MM.1S (cell line): Measurements from ENCODE around the gene COLEC11.

ENCODE experiments used
- DNase-seq: peaks from one replicate; pipeline ENCODE4 v3.0.0-alpha.2; 2015
- H2AFZ ChIP-seq: fragments of 300-600 bp; sonication (generic); 2 replicates; pipeline ENCODE4 v1.6.0; 2016; ENCODE audit warnings: antibody characterized with exemption, low read length
- H3F3A ChIP-seq: fragments of 300-600 bp; sonication (generic); 2 replicates; pipeline ENCODE4 v1.6.1; 2016; ENCODE audit warnings: mild to moderate bottlenecking, antibody characterized with exemption, low read length, moderate library complexity, mixed read lengths; ENCODE audit not compliant: insufficient read depth
- H3K27ac ChIP-seq: fragments of 300-600 bp; sonication (generic); 2 replicates; pipeline ENCODE4 v1.5.1; 2016; ENCODE audit warnings: mild to moderate bottlenecking, low read length
- H3K27me3 ChIP-seq: fragments of 300-600 bp; sonication (generic); replicated peaks from 2 replicates; pipeline ENCODE4 v1.6.0; 2016; ENCODE audit warnings: low read length; ENCODE audit not compliant: insufficient read depth
- H3K36me3 ChIP-seq: fragments of 300-600 bp; sonication (generic); replicated peaks from 2 replicates; pipeline ENCODE4 v1.6.1; 2016; ENCODE audit warnings: mild to moderate bottlenecking, low read length, mixed read lengths; ENCODE audit not compliant: insufficient read depth
- H3K4me1 ChIP-seq: fragments of 300-600 bp; sonication (generic); 2 replicates; pipeline ENCODE4 v1.6.1; 2016; ENCODE audit warnings: low read length, mixed read lengths
- H3K4me2 ChIP-seq: fragments of 300-600 bp; sonication (generic); 2 replicates; pipeline ENCODE4 v1.6.0; 2016; ENCODE audit warnings: low read depth, low read length
- H3K4me3 ChIP-seq: fragments of 300-600 bp; sonication (generic); 2 replicates; pipeline ENCODE4 v1.5.1; 2016; ENCODE audit warnings: low read length, mixed read lengths
- H3K79me2 ChIP-seq: fragments of 300-600 bp; sonication (generic); 2 replicates; pipeline ENCODE4 v1.6.1; 2016; ENCODE audit warnings: mixed run types, low read length, mixed read lengths
- H3K9ac ChIP-seq: fragments of 300-600 bp; sonication (generic); 2 replicates; pipeline ENCODE4 v1.6.1; 2016; ENCODE audit warnings: low read length, mixed read lengths
- H3K9me2 ChIP-seq: fragments of 300-600 bp; sonication (generic); replicated peaks from 2 replicates; pipeline ENCODE4 v1.6.1; 2016; ENCODE audit warnings: mild to moderate bottlenecking, low read length, mixed read lengths; ENCODE audit not compliant: insufficient read depth
- H3K9me3 ChIP-seq: fragments of 300-600 bp; sonication (generic); replicated peaks from 2 replicates; pipeline ENCODE4 v1.6.1; 2016; ENCODE audit warnings: mild to moderate bottlenecking, low read length, mixed read lengths; ENCODE audit not compliant: insufficient read depth
- H4K20me1 ChIP-seq: fragments of 300-600 bp; sonication (generic); 2 replicates; pipeline ENCODE4 v1.6.1; 2016; ENCODE audit warnings: mild to moderate bottlenecking, low read length, moderate library complexity, mixed read lengths; ENCODE audit not compliant: insufficient read depth
- EZH2 ChIP-seq: fragments of 300-600 bp; sonication (generic); optimal IDR thresholded peaks from 2 replicates; pipeline ENCODE3; 2017; ENCODE audit warnings: low read depth, mild to moderate bottlenecking, antibody characterized with exemption, low read length, mixed read lengths
- EZH2phosphoT487 ChIP-seq: fragments of 300-600 bp; sonication (generic); IDR thresholded peaks from 2 replicates; pipeline ENCODE4 v1.6.1; 2018; ENCODE audit warnings: antibody characterized with exemption, low read length
- TF ChIP-seq, protein P1 (sequence below): fragments of 300-600 bp; sonication (generic); IDR thresholded peaks from 2 replicates; pipeline ENCODE4 v1.5.1; 2016; ENCODE audit warnings: antibody characterized with exemption, low read length, mixed read lengths

COLEC11 gene

DNA sequence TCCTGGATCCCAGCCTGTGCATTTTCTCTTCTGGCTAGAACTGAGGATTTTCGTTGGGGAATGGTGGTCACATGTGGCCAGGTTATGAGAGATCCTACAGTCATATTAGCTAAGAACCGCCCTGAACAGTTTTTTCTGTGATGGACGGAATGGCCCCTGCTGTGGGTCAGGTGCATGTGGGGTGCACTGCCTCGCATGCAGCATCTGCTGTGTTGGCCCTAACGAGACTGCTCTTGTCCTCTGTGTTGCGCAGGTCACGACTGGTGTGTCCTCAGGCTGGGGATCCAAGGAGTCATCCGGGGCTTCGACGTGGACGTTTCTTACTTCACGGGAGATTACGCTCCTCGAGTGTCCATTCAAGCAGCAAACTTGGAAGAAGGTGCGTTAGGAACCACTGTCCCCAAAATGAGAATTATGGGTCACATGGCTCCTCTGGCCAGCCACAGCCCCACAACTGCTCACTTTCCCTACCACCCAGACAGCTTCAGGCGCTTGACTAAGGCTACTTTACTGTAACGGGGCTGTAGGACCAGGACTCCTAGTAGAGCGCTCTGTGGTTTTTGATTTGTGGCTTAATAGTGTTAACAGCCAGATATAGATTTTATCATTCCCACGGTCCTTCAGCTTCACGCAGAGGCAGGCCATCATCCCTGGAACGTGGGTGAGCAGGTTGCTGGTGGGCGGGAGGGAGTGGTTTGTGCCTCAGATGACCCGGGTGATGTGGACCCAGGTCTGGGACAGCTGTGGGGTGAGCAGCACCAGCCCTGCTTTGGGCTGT is 84.9 kb downstream of the COLEC11 start:
- no peaks in the 10 kb centered on the region for H3K27me3 ChIP-seq
- no peaks in the 10 kb centered on the region for H3K4me1 ChIP-seq
- H3K27ac ChIP-seq: no peak overlapping the region
- no peak overlapping the region for H3K9ac ChIP-seq
- H3K36me3 ChIP-seq: no peaks in the 10 kb centered on the region
- no peak for DNase-seq
- H3K9me2 ChIP-seq: no peaks in the 10 kb centered on the region
- no peaks in the 10 kb centered on the region for H3K9me3 ChIP-seq
- no peaks in the 10 kb centered on the region for H3F3A ChIP-seq
- TF ChIP-seq EZH2 (no peak), EZH2phosphoT487 (no peak)
- TF ChIP-seq, protein P1, sequence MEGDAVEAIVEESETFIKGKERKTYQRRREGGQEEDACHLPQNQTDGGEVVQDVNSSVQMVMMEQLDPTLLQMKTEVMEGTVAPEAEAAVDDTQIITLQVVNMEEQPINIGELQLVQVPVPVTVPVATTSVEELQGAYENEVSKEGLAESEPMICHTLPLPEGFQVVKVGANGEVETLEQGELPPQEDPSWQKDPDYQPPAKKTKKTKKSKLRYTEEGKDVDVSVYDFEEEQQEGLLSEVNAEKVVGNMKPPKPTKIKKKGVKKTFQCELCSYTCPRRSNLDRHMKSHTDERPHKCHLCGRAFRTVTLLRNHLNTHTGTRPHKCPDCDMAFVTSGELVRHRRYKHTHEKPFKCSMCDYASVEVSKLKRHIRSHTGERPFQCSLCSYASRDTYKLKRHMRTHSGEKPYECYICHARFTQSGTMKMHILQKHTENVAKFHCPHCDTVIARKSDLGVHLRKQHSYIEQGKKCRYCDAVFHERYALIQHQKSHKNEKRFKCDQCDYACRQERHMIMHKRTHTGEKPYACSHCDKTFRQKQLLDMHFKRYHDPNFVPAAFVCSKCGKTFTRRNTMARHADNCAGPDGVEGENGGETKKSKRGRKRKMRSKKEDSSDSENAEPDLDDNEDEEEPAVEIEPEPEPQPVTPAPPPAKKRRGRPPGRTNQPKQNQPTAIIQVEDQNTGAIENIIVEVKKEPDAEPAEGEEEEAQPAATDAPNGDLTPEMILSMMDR: no peak
- no peak overlapping the region for H3K4me3 ChIP-seq
- H3K79me2 ChIP-seq: no peaks in the 10 kb centered on the region
- H4K20me1 ChIP-seq: no peaks in the 10 kb centered on the region
- H2AFZ ChIP-seq: no peak overlapping the region
- H3K4me2 ChIP-seq: no peak overlapping the region

- no peaks in the 10 kb centered on the region for H3K4me1 ChIP-seq
- H3K9me3 ChIP-seq: no peaks in the 10 kb centered on the region
- H3K4me3 ChIP-seq: no peak overlapping the region
- H3K9ac ChIP-seq: no peak overlapping the region
- no peaks in the 10 kb centered on the region for H3F3A ChIP-seq
- TF ChIP-seq, protein P1: no peak
- TF ChIP-seq EZH2 (no peak), EZH2phosphoT487 (no peak)
- DNase-seq: no peak
- no peaks in the 10 kb centered on the region for H4K20me1 ChIP-seq
- H3K79me2 ChIP-seq: no peaks in the 10 kb centered on the region
- H3K36me3 ChIP-seq: no peaks in the 10 kb centered on the region
- no peak overlapping the region for H2AFZ ChIP-seq
- H3K4me2 ChIP-seq: no peak overlapping the region
- no peak overlapping the region for H3K27ac ChIP-seq
- H3K9me2 ChIP-seq: no peaks in the 10 kb centered on the region
- H3K27me3 ChIP-seq: no peaks in the 10 kb centered on the region
These were observed 85.8 kb downstream of the COLEC11 start for GRCh38 chr2:3680548-3681345.

DNA sequence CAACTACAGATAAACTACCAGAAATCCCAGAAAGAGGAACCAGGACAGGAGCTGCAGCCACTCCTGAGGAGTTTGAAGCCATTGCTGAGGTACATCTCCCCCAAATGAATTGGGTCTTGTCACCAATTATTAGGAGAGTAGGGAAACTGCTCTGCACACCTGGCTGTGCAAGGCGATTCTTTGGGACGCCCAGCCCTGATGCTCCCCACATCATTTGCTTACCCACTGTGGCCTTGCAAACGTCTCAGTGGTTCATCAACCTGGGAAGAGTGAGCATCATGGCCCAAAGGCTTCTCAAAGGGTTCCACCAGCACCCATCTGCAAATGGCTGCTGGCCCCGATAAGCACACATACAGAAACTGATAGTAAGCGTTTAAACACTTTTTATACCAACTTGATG is 86.7 kb downstream of the COLEC11 start:
- TF ChIP-seq EZH2 (no peak), EZH2phosphoT487 (no peak)
- TF ChIP-seq, protein P1: no peak
- Histone ChIP-seq H3K27ac (no peak overlapping the region), H3K9ac (no peak overlapping the region), H3K4me2 (no peak overlapping the region), H3K4me3 (no peak overlapping the region), H4K20me1 (no peaks in the 10 kb centered on the region), H2AFZ (no peak overlapping the region), H3K36me3 (no peaks in the 10 kb centered on the region), H3F3A (no peaks in the 10 kb centered on the region), H3K4me1 (no peaks in the 10 kb centered on the region), H3K9me2 (no peaks in the 10 kb centered on the region), H3K9me3 (no peaks in the 10 kb centered on the region), H3K79me2 (no peaks in the 10 kb centered on the region), H3K27me3 (no peaks in the 10 kb centered on the region)
- no peak for DNase-seq
